ENCODE measurements around the gene PHF23.

DNA sequence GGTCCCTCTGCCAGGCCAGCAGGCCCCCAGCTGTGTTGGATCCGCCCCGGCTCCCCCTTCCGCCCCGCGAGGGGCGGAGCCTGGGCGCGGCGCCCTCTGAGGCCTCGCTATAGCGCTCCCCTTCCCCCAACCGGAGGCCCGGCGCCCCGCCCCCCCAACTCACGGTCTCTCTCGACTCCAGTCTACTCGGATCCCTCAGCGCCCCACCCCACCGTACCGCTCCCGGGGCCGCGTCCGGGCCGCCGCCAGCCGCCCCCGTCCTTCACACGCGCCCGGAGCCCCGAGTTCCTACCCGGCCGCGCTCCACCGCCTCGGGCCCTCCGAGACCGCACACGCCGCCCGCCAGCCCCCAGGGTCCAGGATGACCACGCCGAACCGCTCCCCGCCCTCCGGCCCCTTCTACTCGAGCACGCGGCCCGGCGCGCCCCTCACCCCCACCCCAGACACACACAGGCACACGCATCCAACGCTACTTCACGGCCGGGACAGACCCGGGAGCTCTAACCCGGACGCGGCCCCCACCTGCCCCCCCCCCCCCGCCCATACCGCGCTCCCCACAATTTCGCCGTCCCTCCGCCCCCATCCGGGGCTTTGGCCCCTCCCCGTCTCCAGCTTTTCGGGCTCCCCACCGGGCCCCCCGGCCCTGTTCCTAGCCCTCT is 1.4 kb downstream of the PHF23 start:
- no peak for TF ChIP-seq EZH2 (IDR thresholded peaks at IDR 0.05; ENCODE audit: insufficient read depth, low read length)
- TF ChIP-seq, protein P1, sequence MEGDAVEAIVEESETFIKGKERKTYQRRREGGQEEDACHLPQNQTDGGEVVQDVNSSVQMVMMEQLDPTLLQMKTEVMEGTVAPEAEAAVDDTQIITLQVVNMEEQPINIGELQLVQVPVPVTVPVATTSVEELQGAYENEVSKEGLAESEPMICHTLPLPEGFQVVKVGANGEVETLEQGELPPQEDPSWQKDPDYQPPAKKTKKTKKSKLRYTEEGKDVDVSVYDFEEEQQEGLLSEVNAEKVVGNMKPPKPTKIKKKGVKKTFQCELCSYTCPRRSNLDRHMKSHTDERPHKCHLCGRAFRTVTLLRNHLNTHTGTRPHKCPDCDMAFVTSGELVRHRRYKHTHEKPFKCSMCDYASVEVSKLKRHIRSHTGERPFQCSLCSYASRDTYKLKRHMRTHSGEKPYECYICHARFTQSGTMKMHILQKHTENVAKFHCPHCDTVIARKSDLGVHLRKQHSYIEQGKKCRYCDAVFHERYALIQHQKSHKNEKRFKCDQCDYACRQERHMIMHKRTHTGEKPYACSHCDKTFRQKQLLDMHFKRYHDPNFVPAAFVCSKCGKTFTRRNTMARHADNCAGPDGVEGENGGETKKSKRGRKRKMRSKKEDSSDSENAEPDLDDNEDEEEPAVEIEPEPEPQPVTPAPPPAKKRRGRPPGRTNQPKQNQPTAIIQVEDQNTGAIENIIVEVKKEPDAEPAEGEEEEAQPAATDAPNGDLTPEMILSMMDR (IDR thresholded peaks at IDR 0.05; ENCODE audit: insufficient read depth, low read depth, low read length): no peak
